Measurements from ENCODE around the gene EXOC3L4.

Gene EXOC3L4

DNA sequence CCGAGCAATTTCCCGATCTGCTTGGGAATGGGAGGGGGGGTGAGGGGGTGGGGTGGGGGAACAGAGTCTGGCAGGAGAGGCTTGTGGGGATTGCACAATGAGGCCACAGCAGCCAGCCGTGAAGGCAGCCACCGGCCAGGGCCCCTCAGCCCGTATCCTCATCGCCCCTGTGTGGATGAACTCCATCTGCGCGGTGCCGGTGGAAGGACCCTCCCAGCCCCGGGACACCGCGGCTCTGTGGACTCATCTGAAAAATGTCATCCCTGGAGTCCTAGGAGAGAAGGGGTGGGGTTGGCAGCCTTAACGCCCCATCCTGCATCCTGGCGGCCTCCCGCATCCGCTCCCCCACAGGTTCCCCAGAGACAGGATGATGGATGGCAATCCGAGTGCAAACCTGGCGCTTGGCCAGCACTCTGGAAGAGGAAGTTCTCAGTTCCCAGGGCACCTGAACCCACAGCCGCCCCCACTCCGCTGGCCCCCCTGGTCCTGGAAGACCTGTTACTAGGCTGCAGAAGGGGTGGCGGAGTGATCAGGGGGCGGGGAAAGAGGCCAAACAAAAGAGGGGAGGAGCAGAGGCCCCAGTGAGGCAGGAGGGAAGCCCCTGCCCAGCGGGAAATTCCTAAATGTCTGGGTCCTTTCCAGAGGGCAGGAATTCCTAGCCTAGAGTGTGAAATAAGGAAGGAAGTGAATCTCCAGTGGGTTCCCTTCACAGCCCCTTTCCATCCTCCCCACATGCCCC lies 27.5 kb downstream of the EXOC3L4 start:
- no peak for DNase-seq (ENCODE audit: low read depth)
- H3K4me3 ChIP-seq (ENCODE audit: low read length) = no peak overlapping the region
- no peak for TF ChIP-seq CTCF (conservative IDR thresholded peaks at IDR 0.05; ENCODE audit: low read depth, low read length)

DNA sequence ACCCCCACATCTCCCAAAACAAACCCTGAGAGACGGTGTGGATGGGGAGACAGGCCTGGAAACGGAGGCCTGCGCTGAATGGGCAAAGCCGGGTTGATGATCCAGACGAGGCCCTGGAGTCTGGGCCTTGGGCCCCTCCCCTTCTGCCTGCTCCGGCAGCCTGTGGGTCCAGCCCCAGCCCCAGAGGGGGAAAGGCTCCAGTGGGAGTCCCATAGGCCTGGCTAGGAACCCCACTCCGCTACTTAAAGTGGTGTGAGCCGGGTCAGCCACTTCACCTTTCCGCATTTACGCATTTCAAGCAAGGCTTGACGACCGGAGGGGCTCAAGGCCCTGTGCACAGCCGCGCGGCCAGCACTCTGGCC lies 28.0 kb downstream of the EXOC3L4 start:
- DNase-seq (ENCODE audit: low read depth) = no peak
- TF ChIP-seq CTCF (conservative IDR thresholded peaks at IDR 0.05; ENCODE audit: low read depth, low read length) = no peak
- no peak overlapping the region for H3K4me3 ChIP-seq (ENCODE audit: low read length)

DNA sequence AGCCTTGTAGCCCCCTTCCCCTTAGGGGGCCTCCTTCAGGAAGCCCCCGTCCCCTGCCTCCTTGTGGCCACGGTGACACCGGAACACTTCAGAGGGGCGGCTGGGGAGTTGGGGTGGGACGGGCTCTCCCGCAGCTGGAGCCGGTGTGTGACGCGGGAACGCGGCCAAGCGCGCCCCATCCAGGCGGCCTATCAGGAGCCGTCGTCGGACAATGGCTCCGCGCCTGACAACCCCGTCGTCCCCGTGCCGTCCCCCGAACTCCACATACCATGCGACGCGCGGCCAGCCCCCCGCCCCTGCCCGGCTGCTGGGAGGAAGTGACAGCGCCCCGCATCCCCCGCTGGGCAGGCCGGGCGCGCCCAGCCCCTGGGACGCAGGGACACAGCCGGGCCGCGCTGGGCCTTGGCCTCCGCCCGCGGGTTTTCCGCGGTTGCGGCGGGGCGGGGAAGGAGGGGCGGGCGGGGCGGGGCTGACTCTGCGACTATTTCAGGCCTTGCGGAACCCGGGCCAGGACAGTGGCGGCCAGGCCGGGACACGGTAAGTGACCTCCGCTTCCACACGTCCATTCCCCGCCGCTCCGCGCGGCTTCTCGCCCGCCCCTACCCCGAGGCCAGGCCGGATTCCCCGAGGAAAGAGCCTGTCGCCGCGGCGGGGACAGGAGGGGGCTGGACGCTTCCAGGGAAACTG lies 28.6 kb downstream of the EXOC3L4 start, which contains the start of gene TNFAIP2:
Gene TNFAIP2, plus strand, starts transcription at position 515 of the 687 bp plus-strand sequence. CDS start 2,997 bp downstream, outside the sequence.
- H3K4me3 ChIP-seq (ENCODE audit: low read length) = peak within 1 kb of the TSS; percentile 17
- DNase-seq (ENCODE audit: low read depth) = no peak
- TF ChIP-seq CTCF (conservative IDR thresholded peaks at IDR 0.05; ENCODE audit: low read depth, low read length) = no peak

- DNase-seq (ENCODE audit: low read depth) = no peak
- peak overlapping the region; percentile 17 for H3K4me3 ChIP-seq (ENCODE audit: low read length)
Observed at GRCh38 chr14:103123634-103124500, 29.3 kb downstream of the EXOC3L4 start.

GRCh38 chr14:103124501-103125001 lies 30.0 kb downstream of the EXOC3L4 start:
- no peak for TF ChIP-seq CTCF (conservative IDR thresholded peaks at IDR 0.05; ENCODE audit: low read depth, low read length)
- no peak for DNase-seq (ENCODE audit: low read depth)
- no peak overlapping the region for H3K4me3 ChIP-seq (ENCODE audit: low read length)

More at GRCh38 chr14:103123634-103124500, 29.3 kb downstream of the EXOC3L4 start:
- peak; percentile 58 for TF ChIP-seq CTCF (conservative IDR thresholded peaks at IDR 0.05; ENCODE audit: low read depth, low read length)

GRCh38 chr14:103125098-103126070 lies 30.9 kb downstream of the EXOC3L4 start:
- TF ChIP-seq CTCF (conservative IDR thresholded peaks at IDR 0.05; ENCODE audit: low read depth, low read length) = no peak
- DNase-seq (ENCODE audit: low read depth) = no peak
- no peak overlapping the region for H3K4me3 ChIP-seq (ENCODE audit: low read length)
